ENCODE data around the gene TSSK3.

TSSK3 gene

GRCh38 chr1:32362474-32363313, at the start of gene TSSK3, which contains the start of gene FAM229A:
TSSK3 (plus strand) TSS chr1:32362539; CDS start chr1:32362702, 163 bp downstream.
FAM229A (minus strand) TSS chr1:32362485; CDS start chr1:32362091, 394 bp downstream.
- POLR2A ChIA-PET: interaction anchor here (1.5 kb wide), 1 partner anchor 27 kb away, joined by 4 read pairs; the partner anchor contains the start of gene MARCKSL1
- TF ChIP-seq, protein P1, sequence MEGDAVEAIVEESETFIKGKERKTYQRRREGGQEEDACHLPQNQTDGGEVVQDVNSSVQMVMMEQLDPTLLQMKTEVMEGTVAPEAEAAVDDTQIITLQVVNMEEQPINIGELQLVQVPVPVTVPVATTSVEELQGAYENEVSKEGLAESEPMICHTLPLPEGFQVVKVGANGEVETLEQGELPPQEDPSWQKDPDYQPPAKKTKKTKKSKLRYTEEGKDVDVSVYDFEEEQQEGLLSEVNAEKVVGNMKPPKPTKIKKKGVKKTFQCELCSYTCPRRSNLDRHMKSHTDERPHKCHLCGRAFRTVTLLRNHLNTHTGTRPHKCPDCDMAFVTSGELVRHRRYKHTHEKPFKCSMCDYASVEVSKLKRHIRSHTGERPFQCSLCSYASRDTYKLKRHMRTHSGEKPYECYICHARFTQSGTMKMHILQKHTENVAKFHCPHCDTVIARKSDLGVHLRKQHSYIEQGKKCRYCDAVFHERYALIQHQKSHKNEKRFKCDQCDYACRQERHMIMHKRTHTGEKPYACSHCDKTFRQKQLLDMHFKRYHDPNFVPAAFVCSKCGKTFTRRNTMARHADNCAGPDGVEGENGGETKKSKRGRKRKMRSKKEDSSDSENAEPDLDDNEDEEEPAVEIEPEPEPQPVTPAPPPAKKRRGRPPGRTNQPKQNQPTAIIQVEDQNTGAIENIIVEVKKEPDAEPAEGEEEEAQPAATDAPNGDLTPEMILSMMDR (IDR thresholded peaks at IDR 0.05; ENCODE audit: insufficient read depth, low read length, missing control alignments): no peak
- H3K4me3 ChIP-seq (ENCODE audit: low read depth, low read length): peak within 1 kb of the TSS; percentile 42
- DNase-seq (ENCODE audit: low read depth, low spot score): no peak
- CTCF ChIA-PET: interaction anchor here (1.3 to 5.1 kb wide), 3 partner anchors 12 to 147 kb away, joined by 4 to 37 read pairs (median 4); no protein-coding TSS in a partner anchor

DNA sequence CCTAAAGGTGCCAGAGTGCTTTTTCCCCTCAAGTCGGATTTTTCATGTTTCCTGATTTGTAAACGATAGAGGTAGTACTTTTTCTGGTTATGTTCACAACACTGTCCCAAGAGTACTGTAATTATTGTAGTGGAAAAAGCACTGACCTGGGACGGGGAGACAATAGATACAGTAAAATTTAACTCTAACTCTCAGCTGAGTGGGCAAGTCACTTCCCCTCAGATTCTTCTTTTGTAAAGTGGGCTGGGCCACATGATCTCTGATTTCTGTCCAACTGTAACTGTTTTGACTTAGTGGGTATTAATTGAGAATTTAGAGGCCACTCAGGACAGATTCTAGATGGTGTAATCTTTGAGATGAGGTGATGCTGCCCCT, 45.4 kb upstream of the TSSK3 start:
- H3K4me3 ChIP-seq (ENCODE audit: low read depth, low read length): no peak overlapping the region
- TF ChIP-seq, protein P1 (IDR thresholded peaks at IDR 0.05; ENCODE audit: insufficient read depth, low read length, missing control alignments): no peak
- CTCF ChIA-PET: interaction anchor here (0.8 to 6.4 kb wide), 12 partner anchors 8 to 103 kb away, joined by 3 to 103 read pairs (median 4); no protein-coding TSS in a partner anchor
- POLR2A ChIA-PET: interaction anchor here (1.6 kb wide), 1 partner anchor 19 kb away, joined by 5 read pairs; the partner anchor contains the start of gene MARCKSL1
- no peak for DNase-seq (ENCODE audit: low read depth, low spot score)

- ChIA-PET CTCF (interaction anchor here (0.8 to 6.4 kb wide), 7 partner anchors 10 to 104 kb away, joined by 3 to 103 read pairs (median 4); no protein-coding TSS in a partner anchor), POLR2A (interaction anchor here (0.6 to 1.1 kb wide), 2 partner anchors 17 to 18 kb away, joined by 3 read pairs; partner anchors contain the start of gene MARCKSL1)
- H3K4me3 ChIP-seq (ENCODE audit: low read depth, low read length): no peak overlapping the region
- TF ChIP-seq, protein P1 (IDR thresholded peaks at IDR 0.05; ENCODE audit: insufficient read depth, low read length, missing control alignments): no peak
- no peak for DNase-seq (ENCODE audit: low read depth, low spot score)
Observed at GRCh38 chr1:32318127-32318869, 44.0 kb upstream of the TSSK3 start.

- ChIA-PET POLR2A (interaction anchor here (0.6 to 3.9 kb wide), 3 partner anchors 9 to 14 kb away, joined by 4 to 20 read pairs (median 5); partner anchors contain the start of gene MARCKSL1), CTCF (interaction anchor here (0.8 to 3.4 kb wide), 7 partner anchors 10 to 106 kb away, joined by 3 to 19 read pairs (median 3); partner anchors contain the start of gene MARCKSL1)
- DNase-seq (ENCODE audit: low read depth, low spot score): no peak
- no peak overlapping the region for H3K4me3 ChIP-seq (ENCODE audit: low read depth, low read length)
- TF ChIP-seq, protein P1 (IDR thresholded peaks at IDR 0.05; ENCODE audit: insufficient read depth, low read length, missing control alignments): no peak
Observed at GRCh38 chr1:32321712-32322291, 40.5 kb upstream of the TSSK3 start.

GRCh38 chr1:32327204-32327603, 35.1 kb upstream of the TSSK3 start:
- POLR2A ChIA-PET: interaction anchor here (1.0 kb wide), 1 partner anchor 9 kb away, joined by 4 read pairs; the partner anchor contains the start of gene MARCKSL1
- CTCF ChIA-PET: interaction anchor here (2.3 to 2.5 kb wide), 2 partner anchors 10 to 112 kb away, joined by 8 to 11 read pairs; no protein-coding TSS in a partner anchor
- no peak for DNase-seq (ENCODE audit: low read depth, low spot score)
- TF ChIP-seq, protein P1 (IDR thresholded peaks at IDR 0.05; ENCODE audit: insufficient read depth, low read length, missing control alignments): no peak
- H3K4me3 ChIP-seq (ENCODE audit: low read depth, low read length): no peak overlapping the region

Data from AG04449 (cell line).